Neural cell (in vitro differentiated cells): ENCODE measurements around the gene FANCB. TPM values are rescaled to one million over a fixed set of nuclear protein-coding genes. Genes with fewer than 3 reads are reported as not detected.

Source experiments
- H2AFZ ChIP-seq: fragments of 200-600, 300-800 bp; sonication (generic), shearing (Covaris generic); 2 replicates; pipeline ENCODE4 v1.6.0; 2014; ENCODE audit warnings: low read depth, mild to moderate bottlenecking, antibody characterized with exemption, low read length, moderate library complexity
- H3F3A ChIP-seq: fragments of 200-600 bp; shearing (Covaris generic); 2 replicates; pipeline ENCODE4 v1.6.1; 2016; ENCODE audit warnings: mild to moderate bottlenecking, moderate library complexity, mixed read lengths, antibody characterized with exemption, low read length; ENCODE audit not compliant: insufficient read depth, poor library complexity, severe bottlenecking
- H3K27ac ChIP-seq: fragments of 200-600, 300-800 bp; sonication (generic), shearing (Covaris generic); 2 replicates; pipeline ENCODE4 v1.5.1; 2014; ENCODE audit warnings: mild to moderate bottlenecking, low read length, moderate library complexity
- H3K27me3 ChIP-seq: fragments of 300-800, 200-600 bp; sonication (generic), shearing (Covaris generic); 2 replicates; pipeline ENCODE4 v1.6.0; 2014; ENCODE audit warnings: mild to moderate bottlenecking, low read depth, low read length, moderate library complexity; ENCODE audit not compliant: insufficient read depth
- H3K36me3 ChIP-seq: fragments of 300-800, 200-600 bp; sonication (generic), shearing (Covaris generic); 2 replicates; pipeline ENCODE4 v1.5.1; 2014; ENCODE audit warnings: mild to moderate bottlenecking, antibody characterized with exemption, low read length, moderate library complexity; ENCODE audit not compliant: insufficient read depth
- H3K4me2 ChIP-seq: fragments of 300-800, 200-600 bp; sonication (generic), shearing (Covaris generic); 2 replicates; pipeline ENCODE4 v1.6.0; 2014; ENCODE audit warnings: mild to moderate bottlenecking, low read length
- H3K4me3 ChIP-seq: fragments of 300-800, 200-600 bp; sonication (generic), shearing (Covaris generic); 2 replicates; pipeline ENCODE4 v1.5.1; 2014; ENCODE audit warnings: mild to moderate bottlenecking, low read length, moderate library complexity
- H3K79me2 ChIP-seq: fragments of 200-600 bp; shearing (Covaris generic); replicated peaks from 2 replicates; pipeline ENCODE4 v1.6.0; 2014; ENCODE audit warnings: mild to moderate bottlenecking, low read length, moderate library complexity; ENCODE audit not compliant: insufficient read depth
- H3K9ac ChIP-seq: fragments of 300-800, 200-600 bp; sonication (generic), shearing (Covaris generic); 2 replicates; pipeline ENCODE4 v1.6.1; 2016; ENCODE audit warnings: mild to moderate bottlenecking, low read length, mixed read lengths
- H3K9me2 ChIP-seq: fragments of 200-600 bp; shearing (Covaris generic); 2 replicates; pipeline ENCODE4 v1.6.1; 2016; ENCODE audit warnings: mild to moderate bottlenecking, low read length, mixed read lengths; ENCODE audit not compliant: insufficient read depth
- H3K9me3 ChIP-seq: fragments of 200-600, 300-800 bp; sonication (generic), shearing (Covaris generic); 2 replicates; pipeline ENCODE4 v1.6.1; 2016; ENCODE audit warnings: mild to moderate bottlenecking, mixed run types, low read length, moderate library complexity, mixed read lengths
- H4K20me1 ChIP-seq: fragments of 200-600 bp; shearing (Covaris generic); 2 replicates; pipeline ENCODE4 v1.6.1; 2016; ENCODE audit warnings: mild to moderate bottlenecking, mixed run types; ENCODE audit not compliant: insufficient read depth
- EP300 ChIP-seq: fragments of 450-650 bp; conservative IDR thresholded peaks from 2 replicates; pipeline ENCODE4 v1.6.1; 2014; ENCODE audit warnings: antibody characterized with exemption, mild to moderate bottlenecking, moderate library complexity; ENCODE audit not compliant: poor library complexity, severe bottlenecking
- EZH2 ChIP-seq: fragments of 200-600, 300-800 bp; shearing (Covaris generic), sonication (generic); IDR thresholded peaks from 2 replicates; pipeline ENCODE4 v1.6.1; 2014; ENCODE audit warnings: antibody characterized with exemption, low read length, borderline replicate concordance, mild to moderate bottlenecking; ENCODE audit not compliant: insufficient read depth, poor library complexity, severe bottlenecking
- MXI1 ChIP-seq: fragments of 450-650 bp; conservative IDR thresholded peaks from 2 replicates; pipeline ENCODE4 v1.6.1; 2014; ENCODE audit warnings: antibody characterized with exemption, mild to moderate bottlenecking; ENCODE audit not compliant: poor library complexity, severe bottlenecking
- POLR2AphosphoS5 ChIP-seq: IDR thresholded peaks from 2 replicates; pipeline ENCODE4 v1.6.1; 2012
- RAD21 ChIP-seq: fragments of 450-650 bp; conservative IDR thresholded peaks from 2 replicates; pipeline ENCODE4 v1.6.1; 2014; ENCODE audit warnings: antibody characterized with exemption, mild to moderate bottlenecking, moderate library complexity
- SMC3 ChIP-seq: fragments of 450-650 bp; conservative IDR thresholded peaks from 2 replicates; pipeline ENCODE4 v1.6.1; 2014; ENCODE audit warnings: antibody characterized with exemption, mild to moderate bottlenecking, moderate library complexity; ENCODE audit not compliant: poor library complexity
- TAF1 ChIP-seq: IDR thresholded peaks from 2 replicates; pipeline ENCODE4 v1.6.1; 2012; ENCODE audit warnings: low read depth
- polyA plus RNA-seq: library from polyadenylated mRNA; depleted of rRNA; stranded (reverse); fragments of >200 nt; gene quantifications from 2 replicates; pipeline ENCODE4 v1.2.3, GENCODE V29; 2014
- TF ChIP-seq, protein P1 (sequence below): IDR thresholded peaks from 2 replicates; pipeline ENCODE4 v1.6.1; 2012; ENCODE audit warnings: borderline replicate concordance
- TF ChIP-seq, protein P2 (sequence below): fragments of 450-650 bp; IDR thresholded peaks from 2 replicates; pipeline ENCODE4 v1.5.1; 2014; ENCODE audit warnings: antibody characterized with exemption, mild to moderate bottlenecking, moderate library complexity; ENCODE audit not compliant: poor library complexity, severe bottlenecking

The FANCB gene
- polyA plus RNA-seq, 1 donor from 2014 or later: 0.17 TPM

DNA sequence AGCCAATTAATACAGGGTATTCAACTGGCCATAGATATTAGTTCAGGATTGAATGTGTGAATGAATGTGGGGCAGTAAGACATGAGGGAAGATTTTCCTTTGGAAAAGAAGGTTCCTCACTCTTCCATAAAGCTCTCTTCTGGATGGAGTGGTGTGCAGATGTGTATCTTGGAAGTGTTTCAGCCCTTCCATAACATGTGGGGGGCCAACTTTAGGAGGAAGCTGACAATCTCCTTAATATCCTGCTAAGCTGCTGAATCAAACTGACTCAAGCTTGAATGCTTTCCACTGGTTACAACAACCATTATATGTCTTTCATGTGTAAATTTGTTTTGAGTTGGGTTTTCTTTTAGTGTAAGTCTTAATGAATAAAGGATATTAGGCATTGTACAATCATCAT lies 40.3 kb downstream of the FANCB start:
- no peak overlapping the region for H2AFZ ChIP-seq
- no peaks in the 10 kb centered on the region for H3K79me2 ChIP-seq
- H3K9me2 ChIP-seq: no peaks in the 10 kb centered on the region
- TF ChIP-seq SMC3 (no peak), POLR2AphosphoS5 (no peak), EZH2 (no peak), MXI1 (no peak), EP300 (no peak), RAD21 (no peak), TAF1 (no peak)
- TF ChIP-seq, protein P1, sequence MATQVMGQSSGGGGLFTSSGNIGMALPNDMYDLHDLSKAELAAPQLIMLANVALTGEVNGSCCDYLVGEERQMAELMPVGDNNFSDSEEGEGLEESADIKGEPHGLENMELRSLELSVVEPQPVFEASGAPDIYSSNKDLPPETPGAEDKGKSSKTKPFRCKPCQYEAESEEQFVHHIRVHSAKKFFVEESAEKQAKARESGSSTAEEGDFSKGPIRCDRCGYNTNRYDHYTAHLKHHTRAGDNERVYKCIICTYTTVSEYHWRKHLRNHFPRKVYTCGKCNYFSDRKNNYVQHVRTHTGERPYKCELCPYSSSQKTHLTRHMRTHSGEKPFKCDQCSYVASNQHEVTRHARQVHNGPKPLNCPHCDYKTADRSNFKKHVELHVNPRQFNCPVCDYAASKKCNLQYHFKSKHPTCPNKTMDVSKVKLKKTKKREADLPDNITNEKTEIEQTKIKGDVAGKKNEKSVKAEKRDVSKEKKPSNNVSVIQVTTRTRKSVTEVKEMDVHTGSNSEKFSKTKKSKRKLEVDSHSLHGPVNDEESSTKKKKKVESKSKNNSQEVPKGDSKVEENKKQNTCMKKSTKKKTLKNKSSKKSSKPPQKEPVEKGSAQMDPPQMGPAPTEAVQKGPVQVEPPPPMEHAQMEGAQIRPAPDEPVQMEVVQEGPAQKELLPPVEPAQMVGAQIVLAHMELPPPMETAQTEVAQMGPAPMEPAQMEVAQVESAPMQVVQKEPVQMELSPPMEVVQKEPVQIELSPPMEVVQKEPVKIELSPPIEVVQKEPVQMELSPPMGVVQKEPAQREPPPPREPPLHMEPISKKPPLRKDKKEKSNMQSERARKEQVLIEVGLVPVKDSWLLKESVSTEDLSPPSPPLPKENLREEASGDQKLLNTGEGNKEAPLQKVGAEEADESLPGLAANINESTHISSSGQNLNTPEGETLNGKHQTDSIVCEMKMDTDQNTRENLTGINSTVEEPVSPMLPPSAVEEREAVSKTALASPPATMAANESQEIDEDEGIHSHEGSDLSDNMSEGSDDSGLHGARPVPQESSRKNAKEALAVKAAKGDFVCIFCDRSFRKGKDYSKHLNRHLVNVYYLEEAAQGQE: no peak
- TF ChIP-seq, protein P2, sequence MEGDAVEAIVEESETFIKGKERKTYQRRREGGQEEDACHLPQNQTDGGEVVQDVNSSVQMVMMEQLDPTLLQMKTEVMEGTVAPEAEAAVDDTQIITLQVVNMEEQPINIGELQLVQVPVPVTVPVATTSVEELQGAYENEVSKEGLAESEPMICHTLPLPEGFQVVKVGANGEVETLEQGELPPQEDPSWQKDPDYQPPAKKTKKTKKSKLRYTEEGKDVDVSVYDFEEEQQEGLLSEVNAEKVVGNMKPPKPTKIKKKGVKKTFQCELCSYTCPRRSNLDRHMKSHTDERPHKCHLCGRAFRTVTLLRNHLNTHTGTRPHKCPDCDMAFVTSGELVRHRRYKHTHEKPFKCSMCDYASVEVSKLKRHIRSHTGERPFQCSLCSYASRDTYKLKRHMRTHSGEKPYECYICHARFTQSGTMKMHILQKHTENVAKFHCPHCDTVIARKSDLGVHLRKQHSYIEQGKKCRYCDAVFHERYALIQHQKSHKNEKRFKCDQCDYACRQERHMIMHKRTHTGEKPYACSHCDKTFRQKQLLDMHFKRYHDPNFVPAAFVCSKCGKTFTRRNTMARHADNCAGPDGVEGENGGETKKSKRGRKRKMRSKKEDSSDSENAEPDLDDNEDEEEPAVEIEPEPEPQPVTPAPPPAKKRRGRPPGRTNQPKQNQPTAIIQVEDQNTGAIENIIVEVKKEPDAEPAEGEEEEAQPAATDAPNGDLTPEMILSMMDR: no peak
- no peak overlapping the region for H3K27ac ChIP-seq
- H3K9ac ChIP-seq: no peak overlapping the region
- H3K4me2 ChIP-seq: no peak overlapping the region
- no peak overlapping the region for H3K4me3 ChIP-seq
- no peaks in the 10 kb centered on the region for H3F3A ChIP-seq
- no peaks in the 10 kb centered on the region for H4K20me1 ChIP-seq
- H3K9me3 ChIP-seq: no peaks in the 10 kb centered on the region
- no peaks in the 10 kb centered on the region for H3K36me3 ChIP-seq
- H3K27me3 ChIP-seq: no peaks in the 10 kb centered on the region

DNA sequence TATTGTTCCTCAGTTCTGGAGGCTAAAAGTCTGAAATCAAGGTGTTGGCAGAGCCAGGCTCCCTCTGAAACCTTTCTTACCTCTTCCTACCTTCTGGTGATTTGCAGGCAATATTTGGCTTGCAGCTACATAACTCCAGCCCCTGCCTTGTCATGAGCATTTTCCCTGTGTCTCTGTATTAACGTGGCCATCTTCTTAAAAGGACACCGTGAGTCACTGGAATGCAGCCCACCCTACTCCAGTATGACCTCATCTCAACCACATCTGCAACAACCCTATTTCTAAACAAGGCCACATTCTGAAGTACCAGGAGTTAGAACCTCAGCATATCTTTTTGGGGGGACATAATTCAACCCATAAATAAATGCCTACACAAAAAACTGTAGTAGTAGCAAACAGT lies 40.7 kb downstream of the FANCB start:
- Histone ChIP-seq H3K9me2 (no peaks in the 10 kb centered on the region), H3F3A (no peaks in the 10 kb centered on the region), H3K27ac (no peak overlapping the region), H3K36me3 (no peaks in the 10 kb centered on the region), H2AFZ (no peak overlapping the region), H3K9ac (no peak overlapping the region), H4K20me1 (no peaks in the 10 kb centered on the region), H3K79me2 (no peaks in the 10 kb centered on the region), H3K27me3 (no peaks in the 10 kb centered on the region), H3K4me2 (no peak overlapping the region), H3K4me3 (no peak overlapping the region), H3K9me3 (no peaks in the 10 kb centered on the region)
- TF ChIP-seq, protein P2: no peak
- TF ChIP-seq EZH2 (no peak), TAF1 (no peak), POLR2AphosphoS5 (no peak), RAD21 (no peak), EP300 (no peak), MXI1 (no peak), SMC3 (no peak)
- TF ChIP-seq, protein P1: no peak
